OCI-LY3 (cell line): ENCODE results near the gene NAXE.

Experiments used
- EZH2phosphoT487 ChIP-seq: fragments of 200-600 bp; shearing (Covaris generic); IDR thresholded peaks from 2 replicates; pipeline ENCODE4 v1.6.1; 2018; ENCODE audit warnings: antibody characterized with exemption, mixed run types, low read depth
- TF ChIP-seq, protein P1 (sequence below): fragments of 200-600, 300-600 bp; sonication (generic); IDR thresholded peaks from 2 replicates; pipeline ENCODE4 v1.5.1; 2014; ENCODE audit warnings: antibody characterized with exemption, low read length, low read depth

DNA sequence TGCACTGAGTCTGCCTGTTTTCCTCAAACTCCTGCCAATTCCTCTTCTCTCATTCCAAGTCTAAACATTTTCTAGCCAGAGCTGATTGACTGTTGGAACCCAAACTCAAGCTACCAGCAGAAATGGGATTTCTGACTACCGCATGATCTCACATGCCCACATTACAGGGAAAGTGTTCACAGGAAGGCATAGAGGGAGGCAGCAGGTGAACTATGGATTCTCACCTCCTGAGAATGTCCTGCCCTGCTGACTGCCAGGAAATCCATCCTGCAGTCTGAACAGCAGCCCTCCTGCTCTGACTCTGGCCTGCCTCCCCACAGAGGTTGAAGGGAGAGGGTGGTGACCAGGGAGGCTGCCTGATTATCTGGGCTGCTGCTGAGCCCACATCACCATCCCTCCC lies 41.7 kb upstream of the NAXE start:
- TF ChIP-seq, protein P1, sequence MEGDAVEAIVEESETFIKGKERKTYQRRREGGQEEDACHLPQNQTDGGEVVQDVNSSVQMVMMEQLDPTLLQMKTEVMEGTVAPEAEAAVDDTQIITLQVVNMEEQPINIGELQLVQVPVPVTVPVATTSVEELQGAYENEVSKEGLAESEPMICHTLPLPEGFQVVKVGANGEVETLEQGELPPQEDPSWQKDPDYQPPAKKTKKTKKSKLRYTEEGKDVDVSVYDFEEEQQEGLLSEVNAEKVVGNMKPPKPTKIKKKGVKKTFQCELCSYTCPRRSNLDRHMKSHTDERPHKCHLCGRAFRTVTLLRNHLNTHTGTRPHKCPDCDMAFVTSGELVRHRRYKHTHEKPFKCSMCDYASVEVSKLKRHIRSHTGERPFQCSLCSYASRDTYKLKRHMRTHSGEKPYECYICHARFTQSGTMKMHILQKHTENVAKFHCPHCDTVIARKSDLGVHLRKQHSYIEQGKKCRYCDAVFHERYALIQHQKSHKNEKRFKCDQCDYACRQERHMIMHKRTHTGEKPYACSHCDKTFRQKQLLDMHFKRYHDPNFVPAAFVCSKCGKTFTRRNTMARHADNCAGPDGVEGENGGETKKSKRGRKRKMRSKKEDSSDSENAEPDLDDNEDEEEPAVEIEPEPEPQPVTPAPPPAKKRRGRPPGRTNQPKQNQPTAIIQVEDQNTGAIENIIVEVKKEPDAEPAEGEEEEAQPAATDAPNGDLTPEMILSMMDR: no peak
- TF ChIP-seq EZH2phosphoT487: no peak
